Neural progenitor cell (in vitro differentiated cells): ENCODE results near the gene PITPNM1. TPM values are rescaled to one million over a fixed set of nuclear protein-coding genes. Genes with fewer than 3 reads are reported as not detected.
A peak's percentile ranks its signal among the peaks of the same experiment; 100 is the strongest.

Source experiments
- DNase-seq: peaks from one replicate; pipeline ENCODE4 v3.0.0-alpha.2; 2016; ENCODE audit warnings: low spot score
- H2AFZ ChIP-seq: fragments of 200-600 bp; sonication (generic); replicated peaks from 2 replicates; pipeline ENCODE4 v1.6.1; 2016; ENCODE audit warnings: antibody characterized with exemption
- H3F3A ChIP-seq: fragments of 200-600 bp; sonication (generic); 2 replicates; pipeline ENCODE4 v1.6.1; 2016; ENCODE audit warnings: antibody characterized with exemption, low read depth
- H3K27ac ChIP-seq: fragments of 200-600 bp; sonication (generic); 2 replicates; pipeline ENCODE4 v1.5.1; 2016; ENCODE audit warnings: mild to moderate bottlenecking
- H3K27me3 ChIP-seq: fragments of 200-600 bp; sonication (generic); 2 replicates; pipeline ENCODE4 v1.6.1; 2016; ENCODE audit warnings: mild to moderate bottlenecking, moderate library complexity
- H3K36me3 ChIP-seq: fragments of 200-600 bp; sonication (generic); 2 replicates; pipeline ENCODE4 v1.5.1; 2016
- H3K4me1 ChIP-seq: fragments of 200-600 bp; sonication (generic); 2 replicates; pipeline ENCODE4 v1.6.1; 2016; ENCODE audit warnings: mixed run types
- H3K4me2 ChIP-seq: fragments of 200-600 bp; sonication (generic); 2 replicates; pipeline ENCODE4 v1.6.1; 2016
- H3K4me3 ChIP-seq: fragments of 200-600 bp; sonication (generic); 2 replicates; pipeline ENCODE4 v1.5.1; 2016
- H3K79me2 ChIP-seq: fragments of 200-600 bp; sonication (generic); 2 replicates; pipeline ENCODE4 v1.6.1; 2016; ENCODE audit warnings: low read depth
- H3K9ac ChIP-seq: fragments of 200-600 bp; sonication (generic); 2 replicates; pipeline ENCODE4 v1.6.1; 2016
- H3K9me3 ChIP-seq: fragments of 200-600 bp; sonication (generic); 2 replicates; pipeline ENCODE4 v1.5.1; 2016; ENCODE audit warnings: low read depth
- H4K20me1 ChIP-seq: fragments of 200-600 bp; sonication (generic); 2 replicates; pipeline ENCODE4 v1.6.1; 2016; ENCODE audit warnings: low read depth
- H3K27ac Mint-ChIP-seq: 3 replicates; pipeline ENCODE4 v1.8.0; 2021; ENCODE audit warnings: mixed read lengths
- H3K27me3 Mint-ChIP-seq: 2 replicates; pipeline ENCODE4 v1.8.0; 2022; ENCODE audit warnings: low read depth, mild to moderate bottlenecking, inconsistent platforms, moderate library complexity, mixed read lengths; ENCODE audit not compliant: insufficient read depth
- H3K36me3 Mint-ChIP-seq: 3 replicates; pipeline ENCODE4 v1.8.0; 2021; ENCODE audit warnings: mixed read lengths
- H3K4me1 Mint-ChIP-seq: 3 replicates; pipeline ENCODE4 v1.8.0; 2021; ENCODE audit warnings: mixed read lengths
- H3K4me3 Mint-ChIP-seq: 3 replicates; pipeline ENCODE4 v1.8.0; 2021; ENCODE audit warnings: mild to moderate bottlenecking, moderate library complexity, mixed read lengths
- H3K9me3 Mint-ChIP-seq: 3 replicates; pipeline ENCODE4 v1.8.0; 2020; ENCODE audit warnings: mixed read lengths
- CTCF ChIP-seq: fragments of 200-600 bp; sonication (generic); IDR thresholded peaks from 2 replicates; pipeline ENCODE4 v1.5.1; 2017; ENCODE audit warnings: antibody characterized with exemption, mild to moderate bottlenecking
- EZH2 ChIP-seq: fragments of 200-600 bp; sonication (generic); IDR thresholded peaks from 2 replicates; pipeline ENCODE4 v1.6.1; 2017; ENCODE audit warnings: antibody characterized with exemption, mild to moderate bottlenecking, moderate library complexity
- EZH2phosphoT487 ChIP-seq: fragments of 200-600 bp; sonication (generic); IDR thresholded peaks from 2 replicates; pipeline ENCODE4 v1.6.1; 2017; ENCODE audit warnings: antibody characterized with exemption
- total RNA-seq: library from RNA; depleted of rRNA; stranded (reverse); fragments of >200 nt; gene quantifications from 2 replicates; pipeline ENCODE4 v1.2.3, GENCODE V29; 2015; ENCODE audit warnings: low replicate concordance

Gene PITPNM1
- total RNA-seq, 1 donor from 2014 or later = 7.7 TPM

GRCh38 chr11:67507242-67507863 lies 2.2 kb upstream of the PITPNM1 start:
- no peak overlapping the region for H3K27ac Mint-ChIP-seq
- Histone ChIP-seq H3K4me1 (peaks cover 23% of the 10 kb centered on the region), H3K4me2 (peak overlapping the region; percentile 83), H3K9ac (peak overlapping the region; percentile 33), H3K36me3 (no peaks in the 10 kb centered on the region), H3K27me3 (peaks cover 40% of the 10 kb centered on the region), H3K27ac (no peak overlapping the region), H4K20me1 (peaks cover 46% of the 10 kb centered on the region), H2AFZ (peak overlapping the region; percentile 30), H3K79me2 (peaks cover 9% of the 10 kb centered on the region), H3K9me3 (no peaks in the 10 kb centered on the region), H3F3A (peaks cover 41% of the 10 kb centered on the region), H3K4me3 (peak overlapping the region; percentile 72)
- no peaks in the 10 kb centered on the region for H3K36me3 Mint-ChIP-seq
- H3K4me1 Mint-ChIP-seq = peaks cover 34% of the 10 kb centered on the region
- TF ChIP-seq CTCF (no peak), EZH2 (no peak), EZH2phosphoT487 (no peak)
- no peaks in the 10 kb centered on the region for H3K9me3 Mint-ChIP-seq
- peak overlapping the region; percentile 90 for H3K4me3 Mint-ChIP-seq
- H3K27me3 Mint-ChIP-seq = peaks cover 18% of the 10 kb centered on the region
- peak; percentile 83 for DNase-seq

- TF ChIP-seq CTCF (no peak), EZH2 (no peak), EZH2phosphoT487 (no peak)
- Histone ChIP-seq H3K4me1 (peaks cover 23% of the 10 kb centered on the region), H3K27ac (no peak overlapping the region), H3K4me2 (peak overlapping the region; percentile 83), H3F3A (peaks cover 41% of the 10 kb centered on the region), H4K20me1 (peaks cover 51% of the 10 kb centered on the region), H3K9me3 (no peaks in the 10 kb centered on the region), H3K36me3 (no peaks in the 10 kb centered on the region), H3K79me2 (peaks cover 9% of the 10 kb centered on the region), H3K4me3 (no peak overlapping the region), H3K27me3 (peaks cover 31% of the 10 kb centered on the region), H2AFZ (no peak overlapping the region), H3K9ac (no peak overlapping the region)
- H3K27me3 Mint-ChIP-seq = peaks cover 16% of the 10 kb centered on the region
- no peak overlapping the region for H3K27ac Mint-ChIP-seq
- peak overlapping the region; percentile 90 for H3K4me3 Mint-ChIP-seq
- no peaks in the 10 kb centered on the region for H3K36me3 Mint-ChIP-seq
- H3K4me1 Mint-ChIP-seq = peaks cover 34% of the 10 kb centered on the region
- no peaks in the 10 kb centered on the region for H3K9me3 Mint-ChIP-seq
- DNase-seq = no peak
These were observed 1.4 kb upstream of the PITPNM1 start for GRCh38 chr11:67506426-67507051.

GRCh38 chr11:67505605-67506396 lies 638 bp upstream of the PITPNM1 start:
- H3K4me2 ChIP-seq = peak overlapping the region; percentile 89
- TF ChIP-seq CTCF (peak; percentile 89), EZH2phosphoT487 (no peak), EZH2 (no peak)
- H3K36me3 Mint-ChIP-seq = peaks cover 6% of the 10 kb centered on the region

More at GRCh38 chr11:67505605-67506396, 638 bp upstream of the PITPNM1 start:
- Histone ChIP-seq H3K4me3 (peak overlapping the region; percentile 71), H4K20me1 (peaks cover 51% of the 10 kb centered on the region), H3F3A (peaks cover 41% of the 10 kb centered on the region), H3K27ac (no peak overlapping the region), H3K36me3 (no peaks in the 10 kb centered on the region), H3K79me2 (peaks cover 9% of the 10 kb centered on the region), H2AFZ (no peak overlapping the region), H3K27me3 (peaks cover 24% of the 10 kb centered on the region), H3K9ac (no peak overlapping the region), H3K9me3 (no peaks in the 10 kb centered on the region), H3K4me1 (peaks cover 23% of the 10 kb centered on the region)
- Mint-ChIP-seq H3K4me3 (peak overlapping the region; percentile 90), H3K4me1 (peaks cover 34% of the 10 kb centered on the region), H3K27ac (peak overlapping the region; percentile 10), H3K9me3 (no peaks in the 10 kb centered on the region), H3K27me3 (peaks cover 12% of the 10 kb centered on the region)
- DNase-seq = peak; percentile 94
